HL-60 (cell line): ENCODE results near the gene C4orf36.

Experiments used
- CTCF ChIP-seq: IDR thresholded peaks from one replicate; pipeline ENCODE4 v1.5.1; 2011; ENCODE audit warnings: low read length, control low read depth, inconsistent platforms; ENCODE audit not compliant: insufficient read depth
- POLR2AphosphoS5 ChIP-seq: IDR thresholded peaks from 2 replicates; pipeline ENCODE4 v1.6.1; 2012; ENCODE audit warnings: low read depth

DNA sequence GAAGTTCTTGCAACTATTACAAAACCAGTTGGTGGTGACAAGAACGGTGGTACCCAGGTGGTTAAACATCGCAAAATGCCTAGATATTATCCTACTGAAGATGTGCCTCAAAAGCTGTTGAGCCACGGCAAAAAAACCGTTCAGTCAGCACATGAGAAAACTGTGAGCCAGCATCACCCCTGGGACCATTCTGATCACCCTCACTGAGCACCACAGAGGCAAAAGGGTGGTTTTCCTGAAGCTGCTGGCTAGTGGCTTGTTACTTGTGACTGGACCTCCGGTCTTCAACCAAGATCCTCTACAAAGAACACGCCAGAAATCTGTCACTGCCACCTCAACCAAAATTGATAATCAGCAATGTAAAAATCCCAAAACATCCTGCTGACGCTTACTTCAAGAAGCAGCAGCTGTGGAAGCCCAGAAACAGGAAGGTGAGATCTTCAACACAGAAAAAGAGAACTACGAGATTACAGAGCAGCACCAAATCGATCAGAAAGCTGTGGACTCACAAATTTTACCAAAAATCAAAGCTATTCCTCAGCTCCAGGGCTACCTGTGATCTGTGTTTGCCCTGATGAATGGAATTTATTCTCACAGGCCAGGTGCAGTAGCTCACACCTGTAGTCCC, 21.7 kb downstream of the C4orf36 start:
- TF ChIP-seq CTCF (no peak), POLR2AphosphoS5 (no peak)
